Measurements from ENCODE around the gene TCF7L2.

TCF7L2 gene

GRCh38 chr10:113216102-113216501, 266.1 kb downstream of the TCF7L2 start:
- H3K9me3 ChIP-seq (ENCODE audit: control insufficient read depth, low read length) = no peaks in the 10 kb centered on the region
- 71 to 79% methylated on average over 2 of the region's 3 CpGs for WGBS, 2 experiments (ENCODE audit: insufficient coverage in 2 of 2)
- H3K27ac ChIP-seq (ENCODE audit: low read depth, low read length, severe bottlenecking) = no peak overlapping the region
- H3K36me3 ChIP-seq (ENCODE audit: control insufficient read depth, insufficient read depth, low read length) = no peaks in the 10 kb centered on the region
- H3K4me1 ChIP-seq (ENCODE audit: control insufficient read depth, insufficient read depth, low read length, poor library complexity, severe bottlenecking) = peaks cover 2% of the 10 kb centered on the region
- H3K4me3 ChIP-seq (ENCODE audit: extremely low read depth, insufficient read depth, low read length, poor library complexity, severe bottlenecking) = no peak overlapping the region

All from mesodermal cell (in vitro differentiated cells).